ENCODE results near the gene CPT1B. TPM values are rescaled to one million over a fixed set of nuclear protein-coding genes. Genes with fewer than 3 reads are reported as not detected.

The CPT1B gene
- total and polyA plus RNA-seq, 2 donors (not counting 3 experiments of a cell fraction or from before 2014, with no cell fraction given): 7.1 TPM

DNA sequence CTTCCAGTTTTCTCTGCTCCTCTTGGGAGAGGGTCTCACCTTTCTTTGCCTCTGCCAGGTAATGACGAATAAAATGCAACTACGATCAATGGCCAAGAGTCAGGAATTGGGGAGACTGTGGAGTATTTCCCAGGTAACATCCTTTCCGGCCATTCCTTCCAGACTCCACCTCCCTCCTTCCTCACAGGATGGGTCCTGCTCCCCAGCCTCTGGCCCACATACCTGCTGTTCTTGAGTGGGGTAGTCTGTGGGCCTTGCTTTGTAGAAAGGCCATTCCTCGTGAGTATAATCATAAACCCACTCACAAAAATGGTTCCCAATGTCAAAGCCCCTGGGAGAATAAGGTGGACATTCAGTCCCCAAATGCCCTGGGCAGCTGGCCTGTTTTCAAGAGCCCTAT, 1.5 kb upstream of the CPT1B start:
- Histone ChIP-seq H4K20me1 (replicated peaks; ENCODE audit: control insufficient read depth, extremely low read depth, insufficient read depth, low read length) (no peaks in the 10 kb centered on the region), H3K4me3 (replicated peaks in 1 of 3; ENCODE audit: insufficient read depth in 1 of 3, low read depth in 1 of 3, low read length in 3 of 3) (no peak overlapping the region), H3K36me3 (ENCODE audit: control insufficient read depth in 2 of 2, extremely low read depth in 1 of 2, insufficient read depth in 2 of 2, low read length in 2 of 2) (peaks cover 0 to 7% of the 10 kb centered on the region in 2 experiments), H3K9me1 (replicated peaks; ENCODE audit: control insufficient read depth, extremely low read depth, insufficient read depth, low read length) (no peaks in the 10 kb centered on the region), H3K4me1 (ENCODE audit: control insufficient read depth, extremely low read depth, insufficient read depth, low read length) (peaks cover 13% of the 10 kb centered on the region), H2AFZ (ENCODE audit: low read depth, low read length) (no peak overlapping the region), H3K27ac (ENCODE audit: insufficient read depth, low read depth, low read length) (no peak overlapping the region), H3K4me2 (ENCODE audit: insufficient read depth, low read length) (no peak overlapping the region), H3K9me3 (replicated peaks; ENCODE audit: control insufficient read depth, insufficient read depth, low read length) (no peaks in the 10 kb centered on the region), H3K79me2 (ENCODE audit: control insufficient read depth, insufficient read depth, low read length) (peaks cover 8% of the 10 kb centered on the region), H3K9ac (replicated peaks; ENCODE audit: extremely low read depth, insufficient read depth, low read length) (no peak overlapping the region), H3K27me3 (ENCODE audit: control insufficient read depth in 2 of 2, insufficient read depth in 2 of 2, low read length in 2 of 2) (no peaks in the 10 kb centered on the region)
- ChIA-PET POLR2A (no interaction called here), CTCF (no interaction called here)
- no peak for TF ChIP-seq MYC (IDR thresholded peaks at IDR 0.05; ENCODE audit: low read depth, low read length)
- TF ChIP-seq JUN (IDR thresholded peaks at IDR 0.05; ENCODE audit: borderline replicate concordance, insufficient read depth, insufficient read length, low read depth): no peak
- TF ChIP-seq FOS (IDR thresholded peaks at IDR 0.05; ENCODE audit: borderline replicate concordance, insufficient read depth, low read length): no peak
- no peak for TF ChIP-seq POLR2AphosphoS5 (IDR thresholded peaks at IDR 0.05; ENCODE audit: insufficient read depth, low read depth, low read length)
- no peak for TF ChIP-seq EZH2 (IDR thresholded peaks at IDR 0.05; ENCODE audit: borderline replicate concordance, low read depth, low read length, severe bottlenecking)
- no peak for TF ChIP-seq GATA2 (IDR thresholded peaks at IDR 0.05; ENCODE audit: insufficient read depth, insufficient read length, low read depth, low read length)
- TF ChIP-seq, protein P1, sequence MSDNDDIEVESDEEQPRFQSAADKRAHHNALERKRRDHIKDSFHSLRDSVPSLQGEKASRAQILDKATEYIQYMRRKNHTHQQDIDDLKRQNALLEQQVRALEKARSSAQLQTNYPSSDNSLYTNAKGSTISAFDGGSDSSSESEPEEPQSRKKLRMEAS (IDR thresholded peaks at IDR 0.05; ENCODE audit: insufficient read depth, insufficient read length): no peak
- no peak for TF ChIP-seq CTCF (IDR thresholded peaks at IDR 0.05; ENCODE audit: extremely low read depth in 1 of 2, insufficient read depth in 1 of 2, low read depth in 1 of 2, low read length in 2 of 2)
- no peak for TF ChIP-seq POLR2A (IDR thresholded peaks at IDR 0.05; ENCODE audit: low read depth, low read length)
- dilution Hi-C loops (cut with MboI; ENCODE audit: extremely low pct_ligation_motif_present, low sequenced_read_pairs) (no loop called here), intact Hi-C loops (cut with micrococcal nuclease) (loop anchor here (5.0 kb wide), 1 partner anchor 93 kb away; the partner anchor contains the start of gene SHANK3)
- BruUV-seq (replicated peaks): no TSS peak
- FAIRE-seq (no peak), DNase-seq (ENCODE audit: low read depth, low spot score) (no peak)

Measured in endothelial cell of umbilical vein (primary cell).